ENCODE data around the gene UBASH3A.

DNA sequence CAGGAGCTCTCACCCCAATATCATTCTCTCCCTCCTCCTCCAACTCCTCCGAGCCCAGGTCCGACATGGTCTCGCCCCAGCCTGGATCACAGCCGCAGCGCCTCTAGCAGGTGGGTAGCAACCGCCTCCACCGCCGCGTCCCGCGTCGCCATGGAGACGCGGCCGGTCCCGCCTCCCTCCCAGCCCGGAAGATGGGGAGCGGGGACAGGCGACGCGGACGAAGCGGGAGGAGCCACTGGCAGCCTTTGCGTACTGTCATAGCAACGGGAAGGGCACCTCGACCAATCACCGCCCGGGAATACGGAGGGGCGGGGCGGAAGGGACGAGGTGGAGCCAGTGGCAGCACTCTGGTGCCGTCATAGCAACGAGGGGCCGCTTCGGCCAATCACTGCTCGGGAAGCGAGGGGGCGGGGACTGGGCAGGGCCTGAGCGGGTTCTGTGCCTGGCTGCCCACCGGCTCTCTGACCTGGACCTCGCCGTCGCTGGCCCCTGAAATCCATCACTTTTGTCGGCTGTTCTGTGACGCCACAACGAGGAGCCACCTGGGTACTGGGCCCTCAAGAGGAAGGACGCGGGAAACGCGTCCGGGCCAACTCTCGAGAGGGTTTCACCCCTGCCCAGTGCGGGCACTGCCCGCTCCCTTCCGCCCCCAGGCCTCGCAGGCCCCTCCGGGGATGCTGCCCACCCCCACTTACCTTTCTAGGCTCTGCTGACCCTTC, 92.6 kb downstream of the UBASH3A start, which contains the start of gene RSPH1:
- TF ChIP-seq, protein P1, sequence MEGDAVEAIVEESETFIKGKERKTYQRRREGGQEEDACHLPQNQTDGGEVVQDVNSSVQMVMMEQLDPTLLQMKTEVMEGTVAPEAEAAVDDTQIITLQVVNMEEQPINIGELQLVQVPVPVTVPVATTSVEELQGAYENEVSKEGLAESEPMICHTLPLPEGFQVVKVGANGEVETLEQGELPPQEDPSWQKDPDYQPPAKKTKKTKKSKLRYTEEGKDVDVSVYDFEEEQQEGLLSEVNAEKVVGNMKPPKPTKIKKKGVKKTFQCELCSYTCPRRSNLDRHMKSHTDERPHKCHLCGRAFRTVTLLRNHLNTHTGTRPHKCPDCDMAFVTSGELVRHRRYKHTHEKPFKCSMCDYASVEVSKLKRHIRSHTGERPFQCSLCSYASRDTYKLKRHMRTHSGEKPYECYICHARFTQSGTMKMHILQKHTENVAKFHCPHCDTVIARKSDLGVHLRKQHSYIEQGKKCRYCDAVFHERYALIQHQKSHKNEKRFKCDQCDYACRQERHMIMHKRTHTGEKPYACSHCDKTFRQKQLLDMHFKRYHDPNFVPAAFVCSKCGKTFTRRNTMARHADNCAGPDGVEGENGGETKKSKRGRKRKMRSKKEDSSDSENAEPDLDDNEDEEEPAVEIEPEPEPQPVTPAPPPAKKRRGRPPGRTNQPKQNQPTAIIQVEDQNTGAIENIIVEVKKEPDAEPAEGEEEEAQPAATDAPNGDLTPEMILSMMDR (IDR thresholded peaks at IDR 0.05; ENCODE audit: low read length), result no peak
- TF ChIP-seq EZH2 (IDR thresholded peaks at IDR 0.05; ENCODE audit: borderline replicate concordance, low read length), result no peak
